Naive thymus-derived CD8-positive, alpha-beta T cell (primary cell): ENCODE results near the gene DRD1. TPM values are rescaled to one million over a fixed set of nuclear protein-coding genes. Genes with fewer than 3 reads are reported as not detected.

Source experiments
- ATAC-seq, 2 donors: fragments of 150-1000 bp; cut with Tn5 transposase in 1 of 2; sonication (Bioruptor Pico), chemical (Tn5 transposase) in 1 of 2; 1 replicate in 1 of 2; 2 replicates in 1 of 2; pipeline ENCODE4 v1.10.0; 2021; ENCODE audit warnings: mild to moderate bottlenecking in 2 of 2, moderate library complexity in 2 of 2
- POLR2A ChIA-PET: fragments of 350-600 bp; sonication (Branson Sonifier 250); formaldehyde crosslinking; loops from one replicate; lab custom pipeline; 2021; ENCODE audit warnings: antibody characterized with exemption; lab: Charles Lee
- DNase-seq, 10 donors: peaks; one replicate each; pipeline versions ENCODE4 v3.0.0 to v3.0.0-alpha.2; 2020 to 2022
- H3K27ac Mint-ChIP-seq, 10 donors: one replicate each; pipeline ENCODE4 v1.8.0; 2020 to 2022; ENCODE audit warnings: mild to moderate bottlenecking in 10 of 10, mixed read lengths in 10 of 10, moderate library complexity in 4 of 10, inconsistent platforms in 1 of 10
- H3K27me3 Mint-ChIP-seq, 5 donors: one replicate each; pipeline ENCODE4 v1.8.0; 2021 to 2022; ENCODE audit warnings: mixed read lengths in 5 of 5
- H3K36me3 Mint-ChIP-seq, 3 donors: one replicate each; pipeline ENCODE4 v1.8.0; 2020 to 2022; ENCODE audit warnings: mixed read lengths in 3 of 3, mild to moderate bottlenecking in 2 of 3, inconsistent platforms in 1 of 3
- H3K4me1 Mint-ChIP-seq, 4 donors: one replicate each; pipeline ENCODE4 v1.8.0; 2021 to 2022; ENCODE audit warnings: mixed read lengths in 4 of 4
- H3K4me3 Mint-ChIP-seq, 10 donors: one replicate each; pipeline ENCODE4 v1.8.0; 2020 to 2022; ENCODE audit warnings: mild to moderate bottlenecking in 10 of 10, mixed read lengths in 10 of 10, moderate library complexity in 6 of 10, inconsistent platforms in 1 of 10
- H3K9me3 Mint-ChIP-seq, 9 donors: one replicate each; pipeline ENCODE4 v1.8.0; 2020 to 2022; ENCODE audit warnings: mixed read lengths in 9 of 9, mild to moderate bottlenecking in 3 of 9, inconsistent platforms in 1 of 9, moderate library complexity in 1 of 9
- polyA plus RNA-seq, 3 donors: library from polyadenylated mRNA; unstranded; fragments of 300-500 nt; fragmentation: Illumina TruSeq; gene quantifications; one replicate each; pipeline ENCODE4 v1.2.3, GENCODE V29; 2021
- total RNA-seq, 8 experiments: library from RNA in 2 of 8; stranded (reverse) in 2 of 8; gene quantifications; one replicate each; pipeline ENCODE4 v1.2.3 and lab custom pipeline; 2021 to 2026

The DRD1 gene
- total RNA-seq (not detected), polyA plus RNA-seq (not detected), total RNA-seq (lab: John Stamatoyannopoulos, UW) (0 to 2.7 (median 0.13) reads per million in 6 experiments)

GRCh38 chr5:175444060-175444904, at the start of gene DRD1:
Gene DRD1 (minus strand): TSS chr5:175444182. CDS start chr5:175443099, 1,083 bp downstream.
- Mint-ChIP-seq H3K4me1 (peaks cover 2 to 10% (median 6%) of the 10 kb centered on the region in 4 donors), H3K9me3 (no peaks in the 10 kb centered on the region), H3K27ac (peak within 1 kb of the TSS in 1 of 10 donors; percentile 63), H3K36me3 (peaks cover 0 to 1% (median 0%) of the 10 kb centered on the region in 3 donors), H3K27me3 (peaks cover 21 to 75% (median 43%) of the 10 kb centered on the region in 5 donors), H3K4me3 (peak within 1 kb of the TSS; percentile 47 to 85 (median 74))
- ATAC-seq (peak; percentile 84 to 91), DNase-seq (peak in 9 of 10 donors; percentile 9 to 56 (median 34))
- POLR2A ChIA-PET = no interaction called here

DNA sequence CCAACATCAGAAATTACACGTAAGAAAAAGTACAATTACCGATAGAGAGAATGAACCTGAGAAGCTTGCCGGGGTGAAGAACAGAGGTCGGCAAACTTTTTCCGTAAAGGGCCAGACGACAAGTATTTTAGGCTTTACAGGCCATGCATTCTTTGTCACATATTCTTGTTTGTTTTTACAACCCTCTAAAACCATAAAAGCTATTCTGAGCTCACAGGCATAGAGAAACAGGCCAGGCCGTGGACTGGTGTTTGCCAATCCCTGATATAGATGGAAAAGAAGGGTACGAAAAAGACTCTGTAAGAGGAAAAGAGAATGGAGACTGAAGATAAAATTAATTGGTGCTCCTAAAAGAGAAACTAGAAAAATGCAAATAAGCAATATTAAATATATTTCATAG, 49.7 kb upstream of the DRD1 start:
- Mint-ChIP-seq H3K27ac (peak overlapping the region in 1 of 10 donors; percentile 69), H3K4me1 (peaks cover 23 to 51% (median 33%) of the 10 kb centered on the region in 4 donors), H3K9me3 (no peaks in the 10 kb centered on the region), H3K36me3 (peaks cover 0 to 88% (median 21%) of the 10 kb centered on the region in 3 donors), H3K4me3 (no peak overlapping the region), H3K27me3 (no peaks in the 10 kb centered on the region)
- DNase-seq (no peak), ATAC-seq (no peak)
- POLR2A ChIA-PET = interaction anchor here (0.6 kb wide), 1 partner anchor 12 kb away, joined by 3 read pairs; no protein-coding TSS in a partner anchor

- ATAC-seq (no peak), DNase-seq (no peak)
- H3K36me3 Mint-ChIP-seq = peaks cover 0 to 88% (median 21%) of the 10 kb centered on the region in 3 donors
- no peak overlapping the region for H3K4me3 Mint-ChIP-seq
- peaks cover 26 to 54% (median 37%) of the 10 kb centered on the region in 4 donors for H3K4me1 Mint-ChIP-seq
- H3K27ac Mint-ChIP-seq = peak overlapping the region in 1 of 10 donors; percentile 69
- POLR2A ChIA-PET = interaction anchor here (0.6 kb wide), 1 partner anchor 11 kb away, joined by 3 read pairs; no protein-coding TSS in a partner anchor
- H3K27me3 Mint-ChIP-seq = no peaks in the 10 kb centered on the region
- H3K9me3 Mint-ChIP-seq = no peaks in the 10 kb centered on the region
These were observed 49.3 kb upstream of the DRD1 start for GRCh38 chr5:175493260-175493659.

GRCh38 chr5:175491223-175491622, 47.2 kb upstream of the DRD1 start:
- H3K27me3 Mint-ChIP-seq = no peaks in the 10 kb centered on the region
- no peak overlapping the region for H3K27ac Mint-ChIP-seq
- POLR2A ChIA-PET = interaction anchor here (0.6 to 0.7 kb wide), 2 partner anchors 17 to 172 kb away, joined by 4 read pairs; no protein-coding TSS in a partner anchor

GRCh38 chr5:175489693-175490443, 45.9 kb upstream of the DRD1 start:
- DNase-seq (no peak), ATAC-seq (no peak)
- Mint-ChIP-seq H3K4me3 (peak overlapping the region in 4 of 10 donors; percentile 5 to 43 (median 18)), H3K27me3 (no peaks in the 10 kb centered on the region), H3K9me3 (no peaks in the 10 kb centered on the region), H3K36me3 (peaks cover 0 to 84% (median 16%) of the 10 kb centered on the region in 3 donors), H3K4me1 (peaks cover 39 to 71% (median 55%) of the 10 kb centered on the region in 4 donors), H3K27ac (peak overlapping the region; percentile 10 to 89 (median 66))
- POLR2A ChIA-PET = interaction anchor here (1.7 kb wide), 1 partner anchor 10 kb away, joined by 4 read pairs; no protein-coding TSS in a partner anchor

More at GRCh38 chr5:175491223-175491622, 47.2 kb upstream of the DRD1 start:
- DNase-seq (no peak), ATAC-seq (no peak)
- Mint-ChIP-seq H3K4me1 (peaks cover 36 to 63% (median 47%) of the 10 kb centered on the region in 4 donors), H3K9me3 (no peaks in the 10 kb centered on the region), H3K36me3 (peaks cover 0 to 85% (median 19%) of the 10 kb centered on the region in 3 donors), H3K4me3 (no peak overlapping the region)

DNA sequence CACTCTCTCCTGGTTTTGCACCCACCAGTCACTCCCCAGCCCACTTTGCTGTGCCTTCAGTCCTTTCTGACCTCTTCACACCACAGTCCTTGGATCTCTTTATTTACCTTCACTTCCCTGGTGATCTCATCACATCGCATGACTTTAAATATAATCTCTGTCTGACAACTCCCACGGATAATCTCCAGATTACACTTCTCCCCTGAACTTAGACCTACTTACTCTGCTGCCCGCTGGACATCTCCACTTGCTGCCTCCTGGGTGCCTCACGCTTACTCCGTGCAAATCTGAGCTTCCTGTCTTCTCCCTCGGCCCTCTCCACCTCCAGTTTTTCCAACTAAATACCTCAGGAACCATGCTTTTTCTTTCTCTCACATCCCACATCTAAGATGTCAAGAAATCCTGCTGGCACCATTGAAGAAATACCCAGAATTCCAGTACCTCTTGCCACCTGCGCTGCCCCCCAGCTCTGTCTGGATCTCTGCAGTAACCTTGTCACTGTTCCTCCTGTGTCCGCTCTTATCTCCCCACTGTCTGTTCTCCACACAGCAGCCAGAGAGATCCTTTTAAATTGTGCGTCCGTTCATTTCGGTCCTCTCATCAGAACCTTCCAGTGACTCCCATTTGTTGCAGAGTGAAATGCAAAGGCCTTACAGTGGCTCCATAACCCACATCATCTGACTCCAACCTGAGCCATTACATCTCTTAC, 43.7 kb upstream of the DRD1 start:
- Mint-ChIP-seq H3K27ac (peak overlapping the region in 9 of 10 donors; percentile 1 to 76 (median 64)), H3K4me1 (peaks cover 49 to 80% (median 72%) of the 10 kb centered on the region in 4 donors), H3K4me3 (peak overlapping the region in 8 of 10 donors; percentile 2 to 66 (median 35)), H3K27me3 (no peaks in the 10 kb centered on the region), H3K9me3 (no peaks in the 10 kb centered on the region), H3K36me3 (peaks cover 0 to 84% (median 17%) of the 10 kb centered on the region in 3 donors)
- no peak for DNase-seq
- POLR2A ChIA-PET = interaction anchor here (1.1 kb wide), 1 partner anchor 27 kb away, joined by 3 read pairs; no protein-coding TSS in a partner anchor
- no peak for ATAC-seq

DNA sequence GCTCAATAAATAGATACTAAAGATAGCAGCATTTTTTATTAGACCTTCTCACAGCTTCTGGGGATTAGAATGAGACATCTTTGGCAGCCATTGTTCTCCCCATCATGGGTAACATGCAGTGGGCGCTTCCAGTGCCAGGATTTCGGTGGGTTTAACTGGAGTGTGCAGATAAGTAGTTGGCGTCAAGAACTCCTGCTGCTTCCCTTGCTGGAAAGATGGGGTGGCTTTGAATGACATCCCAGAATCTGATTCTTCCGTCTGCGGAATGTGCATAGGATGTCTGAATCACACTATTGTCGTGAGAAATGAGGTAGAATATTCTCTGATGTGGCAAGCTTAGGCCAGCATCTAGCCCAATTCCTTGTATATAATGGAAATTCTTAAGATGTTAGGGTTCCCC, 41.6 kb upstream of the DRD1 start:
- no peak for ATAC-seq
- H3K4me1 Mint-ChIP-seq = peaks cover 55 to 96% (median 91%) of the 10 kb centered on the region in 4 donors
- POLR2A ChIA-PET = interaction anchor here (0.6 kb wide), 1 partner anchor 25 kb away, joined by 3 read pairs; no protein-coding TSS in a partner anchor
- peak overlapping the region in 5 of 10 donors; percentile 4 to 87 (median 31) for H3K27ac Mint-ChIP-seq
- DNase-seq = no peak
- H3K27me3 Mint-ChIP-seq = no peaks in the 10 kb centered on the region
- peaks cover 0 to 85% (median 14%) of the 10 kb centered on the region in 3 donors for H3K36me3 Mint-ChIP-seq
- H3K4me3 Mint-ChIP-seq = peak overlapping the region in 4 of 10 donors; percentile 1 to 58 (median 22)
- no peaks in the 10 kb centered on the region for H3K9me3 Mint-ChIP-seq

GRCh38 chr5:175484829-175485228, 40.8 kb upstream of the DRD1 start:
- Mint-ChIP-seq H3K27me3 (no peaks in the 10 kb centered on the region), H3K4me3 (peak overlapping the region in 3 of 10 donors; percentile 25 to 55 (median 31)), H3K36me3 (peaks cover 0 to 84% (median 14%) of the 10 kb centered on the region in 3 donors), H3K9me3 (no peaks in the 10 kb centered on the region), H3K4me1 (peaks cover 58 to 96% (median 91%) of the 10 kb centered on the region in 4 donors), H3K27ac (peak overlapping the region in 6 of 10 donors; percentile 25 to 87 (median 43))
- no peak for ATAC-seq
- DNase-seq = no peak
- POLR2A ChIA-PET = no interaction called here

GRCh38 chr5:175484322-175484721, 40.3 kb upstream of the DRD1 start:
- ATAC-seq = no peak
- Mint-ChIP-seq H3K36me3 (peaks cover 0 to 79% (median 14%) of the 10 kb centered on the region in 3 donors), H3K9me3 (no peaks in the 10 kb centered on the region), H3K27me3 (no peaks in the 10 kb centered on the region), H3K4me1 (peaks cover 59 to 96% (median 91%) of the 10 kb centered on the region in 4 donors), H3K4me3 (peak overlapping the region in 2 of 10 donors; percentile 19 to 59), H3K27ac (peak overlapping the region in 4 of 10 donors; percentile 8 to 76 (median 37))
- POLR2A ChIA-PET = no interaction called here
- DNase-seq = no peak

DNA sequence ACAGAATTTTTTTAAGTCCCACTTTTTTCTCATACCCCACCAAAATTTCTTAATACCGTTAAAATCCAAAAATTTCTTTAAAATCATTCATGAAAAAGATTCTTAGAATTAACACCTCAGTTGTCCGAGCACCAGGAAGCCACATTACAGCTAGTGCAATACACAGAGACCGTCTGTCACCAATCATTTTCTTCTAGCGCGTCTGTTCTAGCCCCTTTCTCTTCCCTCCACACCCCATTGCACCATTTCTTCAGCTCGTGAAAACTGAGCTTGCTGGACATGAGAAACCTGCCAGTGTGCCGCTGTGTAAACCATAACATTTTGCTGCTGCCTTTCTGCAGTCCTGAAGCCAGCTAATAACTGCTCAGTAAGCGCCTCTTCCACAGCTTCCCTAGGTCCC, 39.4 kb upstream of the DRD1 start:
- Mint-ChIP-seq H3K36me3 (peaks cover 0 to 69% (median 14%) of the 10 kb centered on the region in 3 donors), H3K27ac (peak overlapping the region; percentile 21 to 87 (median 70)), H3K9me3 (no peaks in the 10 kb centered on the region), H3K4me3 (peak overlapping the region in 7 of 10 donors; percentile 9 to 98 (median 19)), H3K4me1 (peaks cover 51 to 92% (median 84%) of the 10 kb centered on the region in 4 donors), H3K27me3 (no peaks in the 10 kb centered on the region)
- DNase-seq = no peak
- ATAC-seq = no peak
- POLR2A ChIA-PET = no interaction called here
